Osteocyte (in vitro differentiated cells): Measurements from ENCODE around the gene C16orf96. TPM values are rescaled to one million over a fixed set of nuclear protein-coding genes. Genes with fewer than 3 reads are reported as not detected.

Source experiments
- DNase-seq: peaks from one replicate; pipeline ENCODE4 v3.0.0; 2021; ENCODE audit warnings: mixed read lengths; ENCODE audit not compliant: unreplicated experiment; ENCODE audit errors: extremely low spot score
- H3K27ac Mint-ChIP-seq: one replicate; pipeline ENCODE4 v1.8.0; 2021; ENCODE audit warnings: mild to moderate bottlenecking, mixed read lengths; ENCODE audit not compliant: unreplicated experiment
- H3K27me3 Mint-ChIP-seq: one replicate; pipeline ENCODE4 v1.8.0; 2021; ENCODE audit warnings: mixed read lengths; ENCODE audit not compliant: unreplicated experiment
- H3K36me3 Mint-ChIP-seq: one replicate; pipeline ENCODE4 v1.8.0; 2021; ENCODE audit warnings: mixed read lengths; ENCODE audit not compliant: unreplicated experiment
- H3K4me1 Mint-ChIP-seq: one replicate; pipeline ENCODE4 v1.8.0; 2021; ENCODE audit warnings: mixed read lengths; ENCODE audit not compliant: unreplicated experiment
- H3K4me3 Mint-ChIP-seq: one replicate; pipeline ENCODE4 v1.8.0; 2021; ENCODE audit warnings: mild to moderate bottlenecking, moderate library complexity, mixed read lengths; ENCODE audit not compliant: unreplicated experiment
- H3K9me3 Mint-ChIP-seq: one replicate; pipeline ENCODE4 v1.8.0; 2021; ENCODE audit warnings: mixed read lengths; ENCODE audit not compliant: unreplicated experiment
- CTCF ChIP-seq: fragments of 200-600 bp; sonication (generic); IDR thresholded peaks from 2 replicates; pipeline ENCODE4 v1.5.0; 2021; ENCODE audit warnings: antibody characterized with exemption, mild to moderate bottlenecking, moderate library complexity
- total RNA-seq: library from RNA; stranded (reverse); gene quantifications from 2 replicates; pipeline ENCODE4 v1.2.1, GENCODE V29; 2021

C16orf96 gene
- total RNA-seq, 1 donor from 2014 or later: 0.08 TPM

GRCh38 chr16:4616047-4616811 is 60.1 kb downstream of the C16orf96 start:
- DNase-seq: peak; percentile 100
- H3K4me3 Mint-ChIP-seq: peak overlapping the region; percentile 96
- H3K4me1 Mint-ChIP-seq: peaks cover 38% of the 10 kb centered on the region
- H3K9me3 Mint-ChIP-seq: no peaks in the 10 kb centered on the region
- TF ChIP-seq CTCF: peak; percentile 36
- no peaks in the 10 kb centered on the region for H3K27me3 Mint-ChIP-seq
- H3K27ac Mint-ChIP-seq: peak overlapping the region; percentile 100
- no peaks in the 10 kb centered on the region for H3K36me3 Mint-ChIP-seq

GRCh38 chr16:4617880-4618279 is 61.7 kb downstream of the C16orf96 start:
- peak overlapping the region; percentile 67 for H3K27ac Mint-ChIP-seq
- H3K9me3 Mint-ChIP-seq: no peaks in the 10 kb centered on the region
- H3K27me3 Mint-ChIP-seq: no peaks in the 10 kb centered on the region
- no peak for DNase-seq
- peak overlapping the region; percentile 26 for H3K4me3 Mint-ChIP-seq
- no peak for TF ChIP-seq CTCF
- no peaks in the 10 kb centered on the region for H3K36me3 Mint-ChIP-seq
- H3K4me1 Mint-ChIP-seq: peaks cover 28% of the 10 kb centered on the region

- Mint-ChIP-seq H3K9me3 (no peaks in the 10 kb centered on the region), H3K4me3 (no peak overlapping the region), H3K4me1 (peaks cover 21% of the 10 kb centered on the region), H3K36me3 (no peaks in the 10 kb centered on the region), H3K27me3 (no peaks in the 10 kb centered on the region), H3K27ac (no peak overlapping the region)
- DNase-seq: no peak
- no peak for TF ChIP-seq CTCF
These were observed 62.7 kb downstream of the C16orf96 start for GRCh38 chr16:4618645-4619418.

GRCh38 chr16:4623593-4623992 is 67.5 kb downstream of the C16orf96 start:
- peaks cover 23% of the 10 kb centered on the region for H3K4me1 Mint-ChIP-seq

More at GRCh38 chr16:4623593-4623992, 67.5 kb downstream of the C16orf96 start:
- Mint-ChIP-seq H3K36me3 (no peaks in the 10 kb centered on the region), H3K27ac (no peak overlapping the region), H3K4me3 (no peak overlapping the region), H3K9me3 (no peaks in the 10 kb centered on the region), H3K27me3 (no peaks in the 10 kb centered on the region)
- no peak for TF ChIP-seq CTCF
- DNase-seq: no peak
